Occipital lobe (tissue), 2 donors: Measurements from ENCODE around the gene SLC48A1. TPM values are rescaled to one million over a fixed set of nuclear protein-coding genes. Genes with fewer than 3 reads are reported as not detected.

ENCODE experiments used
- DNase-seq: peaks from one replicate; lab custom pipeline; 2025; lab: John Stamatoyannopoulos, UW
- total RNA-seq: library from RNA; depleted of rRNA; stranded (reverse); fragments of >200 nt; gene quantifications from one replicate; pipeline ENCODE4 v1.2.3, GENCODE V29; 2014

Gene SLC48A1
- total RNA-seq, 1 donor from 2014 or later, result 11.1 TPM

DNA sequence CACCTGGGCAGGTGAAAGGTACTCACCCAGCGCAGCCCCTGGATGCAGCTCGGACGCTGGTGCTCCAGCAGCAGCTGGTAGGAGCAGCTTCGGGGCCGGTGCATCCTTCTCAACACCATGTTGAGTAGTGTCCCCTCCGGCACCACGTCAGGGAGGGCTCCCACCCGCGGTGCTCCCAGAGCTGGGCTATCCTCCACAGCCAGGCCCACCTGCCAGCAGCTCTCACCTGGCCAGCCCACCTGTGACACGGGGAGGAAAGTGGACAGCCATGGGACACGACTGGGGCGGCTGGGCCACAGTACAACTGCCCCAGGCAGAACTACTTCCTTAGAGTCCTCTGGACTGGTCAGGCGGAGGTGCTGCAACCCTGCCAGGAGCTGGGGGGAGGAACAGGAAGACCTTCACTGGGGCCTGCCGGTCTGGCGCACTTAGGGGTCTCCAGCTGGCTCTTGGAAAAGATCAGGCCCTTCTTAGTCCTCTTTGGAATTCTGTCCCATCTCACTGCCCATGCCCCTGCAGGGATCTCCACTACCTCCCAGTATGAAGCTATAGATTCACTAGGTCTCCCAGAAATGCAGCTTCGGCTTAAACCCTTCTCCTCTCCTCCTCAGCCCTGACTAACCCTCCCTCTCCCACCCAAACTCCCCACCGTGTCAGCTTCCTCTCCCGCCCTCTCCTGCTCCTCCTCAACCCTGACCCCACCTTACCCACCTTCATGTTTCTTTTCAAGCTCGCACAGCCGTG lies 15.0 kb upstream of the SLC48A1 start:
- no peak for DNase-seq

DNA sequence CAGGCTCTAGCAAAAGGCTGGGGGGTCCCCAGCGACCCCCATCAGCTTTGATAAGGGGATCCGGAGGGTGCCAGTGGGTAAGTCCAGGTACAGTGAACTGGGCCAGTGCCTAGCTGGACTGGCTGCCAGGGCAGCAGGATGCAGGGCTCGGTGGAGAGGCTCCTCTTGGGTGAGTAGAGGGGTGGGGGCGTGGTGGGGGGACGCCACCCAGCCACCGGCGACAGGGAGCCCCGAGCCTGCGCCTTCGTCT lies 14.5 kb upstream of the SLC48A1 start:
- DNase-seq, result no peak

DNA sequence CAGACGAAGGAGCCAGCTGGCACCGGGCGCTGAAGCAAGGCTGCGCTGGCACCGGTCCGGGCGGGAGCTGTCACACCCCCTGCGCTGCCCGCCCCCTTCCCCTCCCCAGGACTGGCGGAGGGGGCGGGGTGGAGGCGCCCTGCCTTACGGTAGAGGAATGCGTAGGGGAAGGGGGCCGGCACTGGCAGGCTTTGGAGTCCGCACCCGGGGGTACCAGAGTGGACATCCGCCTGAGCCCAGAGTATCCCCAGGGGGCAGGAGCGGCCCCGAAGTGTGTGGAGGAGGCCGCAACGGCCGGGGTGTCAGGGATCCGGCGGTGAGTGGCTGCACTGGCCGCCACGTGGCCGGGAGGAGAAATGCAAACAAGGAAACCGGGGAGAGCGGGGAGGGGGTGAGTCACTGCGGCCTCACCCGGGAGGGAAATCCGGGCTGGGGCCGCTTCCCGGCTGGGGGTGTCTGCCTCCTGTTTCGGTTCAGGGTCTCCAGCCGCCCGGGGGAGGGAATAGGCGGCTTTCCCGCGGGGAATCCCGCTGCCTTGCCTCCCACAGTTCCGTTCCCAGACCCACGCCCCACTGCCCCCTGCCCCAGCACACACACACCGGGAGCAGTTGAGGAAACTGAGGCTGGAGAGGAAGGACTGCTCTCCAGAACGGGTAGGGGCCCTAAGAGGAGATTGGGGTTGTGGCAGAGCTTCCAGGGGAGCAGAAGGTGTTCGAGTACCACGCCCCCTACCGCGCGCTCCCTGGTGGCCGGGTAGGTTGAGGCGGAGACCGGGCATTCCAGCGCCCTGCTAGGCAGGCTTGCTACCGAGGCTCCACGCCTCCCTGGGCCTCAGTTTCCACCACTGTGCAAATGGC lies 14.0 kb upstream of the SLC48A1 start, which contains the start of gene RAPGEF3:
TSS of gene RAPGEF3 (minus strand) at position 47 of the 857 bp plus-strand sequence. CDS start 324 bp downstream, outside the sequence.
- peak; percentile 87 for DNase-seq

DNA sequence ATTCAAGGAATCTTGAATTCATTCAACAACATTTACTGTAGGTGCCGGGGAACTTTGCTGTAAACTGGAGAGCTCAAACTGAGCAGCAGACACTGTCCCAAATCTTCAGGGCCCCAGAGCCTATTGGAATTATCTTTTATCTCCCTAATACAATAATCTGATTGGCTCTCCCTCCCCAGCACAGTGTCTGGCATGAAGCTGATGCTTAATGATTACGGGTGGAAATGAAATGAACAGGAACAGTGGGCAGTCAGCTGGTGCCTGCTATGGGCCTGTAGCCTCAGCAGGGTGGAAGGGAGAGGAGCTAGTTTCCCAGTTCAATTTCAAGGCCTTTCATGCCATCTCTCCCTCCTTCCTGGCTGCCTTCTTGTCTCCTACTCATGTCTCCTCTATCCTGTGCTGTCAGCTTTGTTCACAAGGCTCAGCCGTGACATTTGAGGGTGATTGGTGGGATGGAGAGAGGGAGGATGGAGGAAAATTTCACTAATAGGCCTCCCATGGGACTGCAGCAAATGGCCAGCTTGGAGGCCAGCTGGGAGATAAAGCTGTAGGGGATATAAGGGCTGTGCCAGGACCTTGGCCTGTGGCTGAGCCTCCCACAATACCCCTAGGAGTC lies 10.1 kb upstream of the SLC48A1 start:
- no peak for DNase-seq

DNA sequence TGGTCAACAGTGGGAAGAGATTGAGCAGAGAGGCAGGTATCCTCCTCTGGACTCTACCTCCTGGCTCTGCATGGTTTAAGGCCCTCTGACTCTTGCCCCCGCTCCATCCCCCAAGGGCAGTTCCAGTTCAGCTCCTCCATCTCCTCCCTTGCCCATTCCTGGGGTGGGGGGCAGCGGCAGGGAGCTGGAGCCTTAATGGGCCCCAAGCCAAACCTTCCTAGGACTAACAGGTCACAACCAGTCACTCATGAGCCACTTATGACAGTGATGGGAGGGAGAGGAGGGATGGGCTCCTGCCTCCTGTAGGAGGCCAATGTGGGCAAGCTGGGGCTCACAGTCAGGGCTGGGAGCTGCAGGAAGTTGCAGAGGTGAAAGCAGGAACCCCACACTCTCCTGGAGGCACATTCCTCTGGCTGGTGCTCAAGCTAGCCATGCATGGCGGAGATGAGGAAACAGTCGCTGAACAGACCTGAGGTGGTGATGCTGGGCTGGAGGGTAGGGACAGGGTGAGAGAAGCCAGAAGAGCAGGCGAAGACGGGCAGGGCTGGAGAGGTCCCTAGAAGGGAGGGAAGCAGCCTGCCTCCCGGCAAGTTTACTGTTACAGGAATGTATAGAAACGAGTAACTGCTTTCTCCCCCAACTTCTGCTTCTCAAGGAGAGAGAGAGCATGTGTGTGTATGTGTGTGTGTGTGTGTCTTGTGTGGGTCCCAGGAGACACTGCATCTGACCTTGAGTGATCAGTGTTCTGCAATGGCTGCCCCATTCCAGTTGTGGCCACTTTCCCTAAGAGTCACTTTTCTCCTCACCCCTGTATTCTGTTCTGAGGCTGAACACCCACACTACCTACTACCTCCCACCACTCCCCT lies 9.3 kb upstream of the SLC48A1 start:
- DNase-seq, result no peak

DNA sequence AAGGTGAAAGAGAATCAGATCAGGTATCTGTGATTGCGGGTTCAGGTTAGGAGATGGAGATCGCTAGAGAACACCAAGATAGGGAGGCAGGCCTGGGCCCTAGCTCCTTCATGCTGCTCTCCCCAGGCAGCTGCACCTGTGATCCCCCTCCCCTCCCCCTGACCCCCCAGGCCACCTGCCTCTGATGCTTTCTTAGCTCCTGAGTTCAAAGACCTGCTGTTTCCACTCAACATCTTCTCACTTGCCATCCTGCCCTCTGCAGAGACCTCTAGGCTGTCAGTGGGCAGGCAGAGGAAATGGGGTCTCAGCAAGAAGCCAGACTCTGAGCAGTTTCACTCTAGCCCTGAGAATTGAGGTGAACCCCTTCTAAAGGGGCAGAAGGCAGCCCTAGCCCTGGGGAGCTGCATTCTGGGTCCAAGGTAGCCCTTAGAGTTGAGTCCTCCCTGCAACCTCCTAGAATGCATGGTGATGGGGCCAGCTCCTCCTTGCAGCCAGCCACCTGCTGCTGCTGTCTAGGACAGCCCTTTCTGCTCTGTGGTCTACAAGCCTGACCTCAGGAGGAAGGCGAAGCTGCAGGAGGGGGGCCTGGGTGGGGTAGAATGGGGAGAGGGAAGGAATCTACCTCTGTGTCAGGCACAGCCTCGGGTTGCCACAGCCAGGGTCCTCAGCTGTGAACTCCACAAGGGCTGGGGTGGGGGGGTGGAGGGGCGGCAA lies 6.4 kb upstream of the SLC48A1 start:
- DNase-seq, result no peak

DNA sequence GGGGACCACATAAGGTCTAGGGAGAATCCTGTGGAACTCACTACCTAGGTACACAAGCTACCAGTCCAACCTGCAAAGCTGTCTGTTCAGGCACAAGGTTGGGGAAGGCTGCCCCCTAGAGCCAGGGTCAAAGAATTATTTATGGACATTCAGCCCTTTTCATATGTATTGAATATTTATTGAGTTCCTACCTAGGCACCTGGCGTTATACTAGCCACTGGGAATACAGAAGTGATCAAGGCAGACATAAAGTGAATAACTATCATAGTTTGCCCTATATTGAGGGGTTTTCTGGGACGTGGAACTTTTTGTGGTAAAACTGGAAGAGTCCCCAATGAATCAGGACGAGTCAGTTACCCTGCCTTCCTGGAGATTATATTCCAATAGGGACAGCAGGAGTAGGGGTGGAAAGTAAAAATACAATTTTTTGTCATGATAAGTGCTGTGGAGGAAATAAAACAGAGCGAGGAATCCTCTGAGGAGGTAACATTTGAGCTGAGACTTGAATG lies 5.8 kb upstream of the SLC48A1 start:
- no peak for DNase-seq

GRCh38 chr12:47768323-47768811 lies 4.7 kb upstream of the SLC48A1 start:
- DNase-seq, result no peak

DNA sequence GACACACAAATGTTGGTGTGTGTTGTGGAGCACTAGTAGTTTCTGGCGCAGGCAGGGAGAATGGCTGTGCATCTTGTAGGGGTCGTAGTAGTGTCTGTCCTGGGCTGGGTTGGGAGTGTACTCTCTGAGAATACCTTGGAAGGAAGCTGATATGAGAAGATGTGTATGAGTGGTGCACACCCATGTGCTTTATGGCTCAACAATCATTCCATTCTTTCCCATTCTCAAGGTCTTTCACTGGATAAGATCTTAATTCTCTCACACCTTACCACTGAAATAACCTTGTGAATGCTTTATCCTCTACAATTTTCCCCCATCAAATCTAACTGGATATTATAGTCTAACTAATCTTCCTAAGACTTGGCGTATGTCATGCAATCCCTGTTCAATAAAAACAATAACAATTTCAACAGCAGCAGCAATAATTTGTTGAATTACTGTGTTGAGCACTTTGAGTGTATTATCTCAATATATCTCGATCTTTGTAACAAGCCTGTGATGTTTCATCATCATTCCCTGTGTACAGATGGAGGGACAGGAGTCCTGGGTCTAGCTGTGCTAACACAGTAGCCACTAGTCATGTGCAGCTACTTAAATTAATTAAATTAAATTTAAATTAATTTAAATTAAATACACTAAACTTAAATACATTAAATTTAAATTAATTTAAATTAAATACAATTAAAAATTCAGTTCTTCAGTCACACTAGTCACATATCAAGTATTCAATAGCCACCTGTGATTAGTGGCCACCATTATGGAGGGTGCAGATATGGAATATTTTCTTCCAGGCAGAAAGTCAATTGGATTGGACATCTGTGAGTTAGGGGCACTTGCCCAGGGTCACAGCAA lies 3.6 kb upstream of the SLC48A1 start:
- no peak for DNase-seq

DNA sequence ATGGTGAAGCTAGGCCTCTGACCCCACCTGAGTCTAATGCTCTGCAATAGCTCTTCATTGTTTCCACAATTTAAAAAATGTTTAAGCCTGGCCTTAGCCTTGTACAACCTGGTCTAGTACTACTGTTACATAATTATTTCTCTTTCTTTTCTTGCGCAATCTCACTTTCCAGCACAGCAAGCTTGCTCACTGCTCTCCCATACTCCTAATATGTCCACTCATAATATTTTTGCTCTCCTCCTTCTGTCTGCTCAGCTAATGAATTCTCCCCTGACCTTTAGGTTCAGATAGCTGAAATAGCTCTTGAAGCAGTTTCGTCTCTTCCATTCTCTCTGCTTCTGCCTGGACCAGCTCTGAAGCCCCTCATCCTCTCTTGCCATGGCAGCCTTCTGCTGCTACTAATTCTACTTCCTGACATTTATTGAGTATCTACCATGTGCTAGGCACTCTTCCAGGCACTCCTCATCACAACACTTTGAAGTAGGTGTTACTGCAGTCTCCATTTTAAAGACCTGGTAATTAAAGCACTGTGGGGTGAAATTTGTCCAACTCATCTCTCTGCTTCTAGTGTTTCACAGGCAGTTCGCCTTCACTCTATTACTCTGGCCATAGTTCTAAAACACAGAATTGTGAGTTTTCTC lies 2.8 kb upstream of the SLC48A1 start:
- no peak for DNase-seq

- no peak for DNase-seq
Measured at GRCh38 chr12:47771304-47771703, 1.7 kb upstream of the SLC48A1 start.

- no peak for DNase-seq
Measured at GRCh38 chr12:47772094-47772660, 861 bp upstream of the SLC48A1 start.

DNA sequence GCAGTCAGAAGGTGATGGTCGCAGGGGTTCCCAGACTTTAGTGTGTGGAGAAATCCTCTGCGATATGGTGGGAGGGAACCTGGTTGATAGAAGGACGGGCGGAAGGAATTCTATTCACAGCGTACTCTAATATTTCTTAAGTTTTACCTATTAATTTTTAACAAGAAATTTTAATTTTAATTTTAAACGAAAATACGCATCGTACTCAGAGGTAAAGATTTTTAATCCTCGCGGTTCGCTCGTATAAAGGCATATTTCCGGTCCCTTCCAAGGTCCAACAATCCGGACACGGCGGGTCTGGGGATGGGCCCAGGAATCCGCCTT lies 338 bp upstream of the SLC48A1 start:
- DNase-seq, result no peak

GRCh38 chr12:47773858-47774580 lies 981 bp downstream of the SLC48A1 start:
- no peak for DNase-seq

DNA sequence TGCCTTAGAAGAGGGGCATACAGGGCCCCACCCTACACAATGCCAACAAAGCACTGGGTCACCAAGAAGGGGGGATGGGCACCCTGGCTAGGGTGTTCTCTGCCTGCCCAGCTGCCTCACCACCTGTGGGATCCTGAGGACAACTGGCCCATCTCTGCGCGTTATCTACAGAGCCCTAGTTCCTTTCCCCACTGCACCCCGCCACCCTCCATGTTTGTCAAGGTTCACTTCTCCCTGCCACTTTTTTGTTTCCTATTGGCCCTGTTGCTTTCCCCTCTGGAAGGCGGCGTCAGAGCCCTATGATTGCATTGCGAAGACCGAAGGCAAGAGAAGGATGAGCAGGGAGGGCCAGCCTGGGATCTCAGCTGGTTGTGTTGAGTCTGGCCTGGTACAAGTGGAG lies 1.6 kb downstream of the SLC48A1 start:
- no peak for DNase-seq

- DNase-seq, result peak; percentile 42
Measured at GRCh38 chr12:47775100-47775911, 2.3 kb downstream of the SLC48A1 start.

- no peak for DNase-seq
Measured at GRCh38 chr12:47776471-47777143, 3.6 kb downstream of the SLC48A1 start.
